A549 (cell line): ENCODE data around the gene TECR. TPM values are rescaled to one million over a fixed set of nuclear protein-coding genes. Genes with fewer than 3 reads are reported as not detected.
"Not testable (repeated sequence)": the region's sequence is repeated elsewhere in the genome, so short reads cannot be mapped to it uniquely, and the experiment has no call there.

Experiments
- ATAC-seq, 2 experiments: fragments of 200-7000 bp in 1 of 2; fragments of >200 bp in 1 of 2; cut with Nextera tagmentation in 1 of 2; cut with Tn5 transposase in 1 of 2; 3 replicates each; pipeline versions ENCODE4 v1.8.0 to v1.9.1; 2018 to 2020; ENCODE audit warnings: mild to moderate bottlenecking in 1 of 2, moderate library complexity in 1 of 2
- CTCF ChIA-PET: fragments of 300-600 bp; sonication (Branson Sonifier 250); formaldehyde crosslinking; extraction: SDS; loops from one replicate; lab custom pipeline; 2021; ENCODE audit warnings: antibody characterized with exemption, inconsistent platforms; lab: Yijun Ruan, JAX
- POLR2A ChIA-PET: fragments of 350-600 bp; formaldehyde crosslinking; extraction: SDS; loops from one replicate; lab custom pipeline; 2021; ENCODE audit warnings: antibody characterized with exemption, inconsistent platforms; lab: Yijun Ruan, JAX
- DNase-seq, 2 experiments: peaks; one replicate each; pipeline versions ENCODE4 v3.0.0 to v3.0.0-alpha.2; 2011 to 2016; ENCODE audit warnings: low read depth in 1 of 2, low spot score in 1 of 2
- FAIRE-seq: peaks from 2 replicates; lab custom pipeline; 2011; peaks lifted over from hg19 to GRCh38; lab: Jason Lieb, UNC
- H3K27ac ChIP-seq, 2 experiments: fragments of >200 bp; sonication (Bioruptor Twin); formaldehyde crosslinking; 3 replicates each; pipeline ENCODE4 v1.5.1; 2016 to 2017
- H3K4me1 ChIP-seq: fragments of >200 bp; sonication (Bioruptor Twin); formaldehyde crosslinking; 3 replicates; pipeline ENCODE4 v1.6.1; 2016
- H3K4me2 ChIP-seq: fragments of >200 bp; sonication (Bioruptor Twin); formaldehyde crosslinking; 3 replicates; pipeline ENCODE4 v1.6.1; 2016
- H3K4me3 ChIP-seq: fragments of >200 bp; sonication (Bioruptor Twin); formaldehyde crosslinking; 3 replicates; pipeline ENCODE4 v1.5.1; 2016
- H3K9me3 ChIP-seq: fragments of >200 bp; sonication (Bioruptor Twin); formaldehyde crosslinking; 3 replicates; pipeline ENCODE4 v1.6.1; 2016
- CEBPB ChIP-seq, 2 experiments: fragments of >200 bp in 1 of 2; sonication (Bioruptor Twin) in 1 of 2; formaldehyde crosslinking in 1 of 2; IDR thresholded peaks; 2 replicates each; pipeline ENCODE4 v1.6.1; 2012 to 2016
- EHMT2 ChIP-seq: fragments of 200-600 bp; sonication (generic); IDR thresholded peaks from 2 replicates; pipeline ENCODE4 v1.6.1; 2016; ENCODE audit warnings: antibody characterized with exemption, low read depth, mild to moderate bottlenecking, moderate library complexity
- GATA3 ChIP-seq: IDR thresholded peaks from 2 replicates; pipeline ENCODE4 v1.6.1; 2012; ENCODE audit warnings: borderline replicate concordance
- HOXB5 ChIP-seq: fragments of 250-450 bp; sonication (Bioruptor Pico); IDR thresholded peaks from 2 replicates; pipeline ENCODE4 v1.5.0; 2020; ENCODE audit warnings: mild to moderate bottlenecking, moderate library complexity
- JUNB ChIP-seq: fragments of >200 bp; sonication (Bioruptor Twin); formaldehyde crosslinking; IDR thresholded peaks from 2 replicates; pipeline ENCODE4 v1.6.1; 2016
- MAFK ChIP-seq: fragments of 450-650 bp; IDR thresholded peaks from 2 replicates; pipeline ENCODE4 v1.6.1; 2014; ENCODE audit not compliant: partially characterized antibody
- MYC ChIP-seq: IDR thresholded peaks from 2 replicates; pipeline ENCODE4 v1.6.1; 2012; ENCODE audit warnings: mild to moderate bottlenecking, inconsistent platforms, low read length, improper control_type of control experiment, borderline replicate concordance
- POLR2AphosphoS2 ChIP-seq: conservative IDR thresholded peaks from 2 replicates; pipeline ENCODE4 v1.6.1; 2012; ENCODE audit warnings: low read length, improper control_type of control experiment, inconsistent platforms
- RARB ChIP-seq: fragments of 250-450 bp; sonication (Bioruptor Pico); IDR thresholded peaks from 2 replicates; pipeline ENCODE4 v1.8.0; 2021; ENCODE audit warnings: mild to moderate bottlenecking, moderate library complexity
- WGBS: methylation state at CpG from one replicate; pipeline ENCODE4 v1.1.6; 2017; ENCODE audit errors: missing lambda C conversion rate; 5-methylcytosine and 5-hydroxymethylcytosine counted together
- polyA plus RNA-seq, 4 experiments: library from polyadenylated mRNA; depleted of rRNA in 3 of 4; stranded (reverse); fragments of >200 nt; fragmentation: RNase III in 1 of 4; extraction: RNeasy Plus Mini Kit Qiagen cat#74134 plus additional on column Dnase treatment in 1 of 4; gene quantifications; 2 replicates in 3 of 4; 3 replicates in 1 of 4; pipeline ENCODE4 v1.2.3, GENCODE V29; 2011 to 2017
- TF ChIP-seq, protein P1 (sequence below): fragments of 150-350 bp; IDR thresholded peaks from 2 replicates; pipeline ENCODE4 v1.6.1; 2014; ENCODE audit warnings: low read depth, mild to moderate bottlenecking, low read length
- TF ChIP-seq, protein P2 (sequence below): IDR thresholded peaks from 2 replicates; pipeline ENCODE4 v1.6.1; 2012
- TF ChIP-seq, protein P3 (sequence below): fragments of 250-450 bp; sonication (Bioruptor Pico); IDR thresholded peaks from 2 replicates; pipeline ENCODE4 v1.5.0; 2021; ENCODE audit warnings: mild to moderate bottlenecking, moderate library complexity, borderline replicate concordance

The TECR gene
- polyA plus RNA-seq, 2 of the 4 experiments (the other 2 are of a cell fraction): 87.7 to 139 TPM

DNA sequence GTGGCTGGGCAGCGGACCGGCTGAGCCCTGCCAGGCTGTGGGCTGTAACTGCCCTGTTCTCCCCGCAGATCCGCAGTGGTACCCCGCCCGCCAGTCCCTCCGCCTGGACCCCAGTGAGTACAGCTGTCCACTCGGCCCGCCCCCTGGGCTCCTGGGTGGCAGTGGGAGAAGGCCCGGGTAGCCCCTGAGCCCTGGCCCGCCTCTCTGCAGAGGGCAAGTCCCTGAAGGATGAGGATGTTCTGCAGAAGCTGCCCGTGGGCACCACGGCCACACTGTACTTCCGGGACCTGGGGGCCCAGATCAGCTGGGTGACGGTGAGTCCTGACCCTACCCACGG, 34.2 kb downstream of the TECR start:
- Histone ChIP-seq H3K4me2 (no peak overlapping the region), H3K9me3 (no peaks in the 10 kb centered on the region), H3K4me3 (no peak overlapping the region), H3K4me1 (no peaks in the 10 kb centered on the region), H3K27ac (no peak overlapping the region)
- ATAC-seq (no peak), DNase-seq (no peak), FAIRE-seq (no peak)
- ChIA-PET POLR2A (no interaction called here), CTCF (interaction anchor here (0.5 to 2.4 kb wide), 2 partner anchors 9 to 527 kb away, joined by 4 to 7 read pairs; partner anchors contain the start of gene NDUFB7)
- WGBS: 95% methylated on average over 9 of the region's 16 CpGs
- TF ChIP-seq JUNB (no peak), MYC (no peak), GATA3 (no peak)
- TF ChIP-seq, protein P1, sequence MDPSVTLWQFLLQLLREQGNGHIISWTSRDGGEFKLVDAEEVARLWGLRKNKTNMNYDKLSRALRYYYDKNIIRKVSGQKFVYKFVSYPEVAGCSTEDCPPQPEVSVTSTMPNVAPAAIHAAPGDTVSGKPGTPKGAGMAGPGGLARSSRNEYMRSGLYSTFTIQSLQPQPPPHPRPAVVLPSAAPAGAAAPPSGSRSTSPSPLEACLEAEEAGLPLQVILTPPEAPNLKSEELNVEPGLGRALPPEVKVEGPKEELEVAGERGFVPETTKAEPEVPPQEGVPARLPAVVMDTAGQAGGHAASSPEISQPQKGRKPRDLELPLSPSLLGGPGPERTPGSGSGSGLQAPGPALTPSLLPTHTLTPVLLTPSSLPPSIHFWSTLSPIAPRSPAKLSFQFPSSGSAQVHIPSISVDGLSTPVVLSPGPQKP: no peak
- TF ChIP-seq, protein P2, sequence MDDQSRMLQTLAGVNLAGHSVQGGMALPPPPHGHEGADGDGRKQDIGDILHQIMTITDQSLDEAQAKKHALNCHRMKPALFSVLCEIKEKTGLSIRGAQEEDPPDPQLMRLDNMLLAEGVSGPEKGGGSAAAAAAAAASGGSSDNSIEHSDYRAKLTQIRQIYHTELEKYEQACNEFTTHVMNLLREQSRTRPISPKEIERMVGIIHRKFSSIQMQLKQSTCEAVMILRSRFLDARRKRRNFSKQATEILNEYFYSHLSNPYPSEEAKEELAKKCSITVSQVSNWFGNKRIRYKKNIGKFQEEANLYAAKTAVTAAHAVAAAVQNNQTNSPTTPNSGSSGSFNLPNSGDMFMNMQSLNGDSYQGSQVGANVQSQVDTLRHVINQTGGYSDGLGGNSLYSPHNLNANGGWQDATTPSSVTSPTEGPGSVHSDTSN: no peak

DNA sequence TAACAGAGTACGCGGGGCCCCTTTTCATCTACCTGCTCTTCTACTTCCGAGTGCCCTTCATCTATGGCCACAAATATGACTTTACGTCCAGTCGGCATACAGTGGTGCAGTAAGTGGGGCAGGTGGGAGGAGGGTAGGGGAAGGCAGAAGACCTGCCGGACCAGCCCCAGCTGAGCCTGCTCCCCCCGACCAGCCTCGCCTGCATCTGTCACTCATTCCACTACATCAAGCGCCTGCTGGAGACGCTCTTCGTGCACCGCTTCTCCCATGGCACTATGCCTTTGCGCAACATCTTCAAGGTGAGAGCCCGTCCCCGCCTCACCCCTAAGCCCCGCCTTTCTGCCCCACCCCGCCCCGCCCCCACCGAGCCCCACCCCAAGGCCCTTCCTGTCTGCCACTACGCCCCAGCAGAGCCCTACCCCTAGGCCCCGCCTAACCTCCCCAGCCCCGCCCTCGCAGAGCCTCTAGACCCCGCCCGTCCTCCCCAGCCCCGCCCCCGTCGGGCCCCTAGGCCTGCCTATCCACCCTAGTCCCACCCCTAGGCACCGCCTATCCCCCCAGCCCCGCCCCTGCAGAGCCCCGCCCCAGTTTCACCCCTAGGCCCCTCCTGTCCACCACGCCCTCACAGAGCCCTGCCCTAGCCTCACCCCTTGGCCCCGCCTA, 34.7 kb downstream of the TECR start:
- H3K9me3 ChIP-seq: no peaks in the 10 kb centered on the region

DNA sequence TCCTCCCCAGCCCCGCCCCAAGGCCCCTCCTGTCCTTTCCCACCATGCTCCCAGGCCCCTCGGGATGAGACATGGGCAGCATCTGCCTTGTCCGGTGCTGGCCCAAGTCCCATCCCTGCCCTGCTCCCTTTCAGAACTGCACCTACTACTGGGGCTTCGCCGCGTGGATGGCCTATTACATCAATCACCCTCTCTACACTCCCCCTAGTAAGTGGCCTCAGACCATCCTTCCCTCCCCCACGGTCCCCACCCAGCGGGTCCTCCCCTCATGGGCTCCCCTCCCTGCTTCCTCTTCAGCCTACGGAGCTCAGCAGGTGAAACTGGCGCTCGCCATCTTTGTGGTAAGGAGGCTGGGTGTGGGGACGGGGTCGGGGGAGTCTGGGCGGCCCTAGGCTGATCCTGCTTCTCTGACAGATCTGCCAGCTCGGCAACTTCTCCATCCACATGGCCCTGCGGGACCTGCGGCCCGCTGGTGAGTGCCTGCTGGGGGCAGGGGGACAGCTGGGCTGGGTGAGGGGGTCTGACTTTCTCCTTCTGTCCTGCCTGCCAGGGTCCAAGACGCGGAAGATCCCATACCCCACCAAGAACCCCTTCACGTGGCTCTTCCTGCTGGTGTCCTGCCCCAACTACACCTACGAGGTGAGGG, 35.4 kb downstream of the TECR start:
- FAIRE-seq, H3K4me2 ChIP-seq, H3K9me3 ChIP-seq, H3K27ac ChIP-seq, H3K4me3 ChIP-seq, POLR2A ChIA-PET, H3K4me1 ChIP-seq, DNase-seq: not testable (repeated sequence)
- TF ChIP-seq MAFK: peak; percentile 38
- 0 out of 6 replicates have a peak, but pooled peaks of 1 of the 2 experiments have one; percentile 4 for ATAC-seq
- 91% methylated on average over 10 of the region's 22 CpGs for WGBS
- CTCF ChIA-PET: interaction anchor here (8.3 kb wide), 1 partner anchor 8 kb away, joined by 39 read pairs; no protein-coding TSS in a partner anchor

More for the DNA sequence above, 34.7 kb downstream of the TECR start:
- ChIA-PET CTCF (interaction anchor here (0.5 to 8.3 kb wide), 3 partner anchors 8 to 526 kb away, joined by 4 to 39 read pairs (median 7); partner anchors contain the start of gene NDUFB7), POLR2A (no interaction called here)
- H3K4me1 ChIP-seq: no peaks in the 10 kb centered on the region
- no peak overlapping the region for H3K27ac ChIP-seq
- DNase-seq: peak; percentile 11 to 79
- WGBS: 90% methylated on average over 14 of the region's 33 CpGs
- no peak overlapping the region for H3K4me2 ChIP-seq
- peak; percentile 20 to 76; a peak in 4 of 6 replicates for ATAC-seq
- no peak overlapping the region for H3K4me3 ChIP-seq
- no peak for FAIRE-seq
- no peak for TF ChIP-seq RARB
- TF ChIP-seq CEBPB (IDR thresholded peaks at IDR 0.05): peak in 1 of 2 experiments; percentile 31; a peak in 1 of 4 replicates
- no peak for TF ChIP-seq EHMT2
- TF ChIP-seq, protein P3, sequence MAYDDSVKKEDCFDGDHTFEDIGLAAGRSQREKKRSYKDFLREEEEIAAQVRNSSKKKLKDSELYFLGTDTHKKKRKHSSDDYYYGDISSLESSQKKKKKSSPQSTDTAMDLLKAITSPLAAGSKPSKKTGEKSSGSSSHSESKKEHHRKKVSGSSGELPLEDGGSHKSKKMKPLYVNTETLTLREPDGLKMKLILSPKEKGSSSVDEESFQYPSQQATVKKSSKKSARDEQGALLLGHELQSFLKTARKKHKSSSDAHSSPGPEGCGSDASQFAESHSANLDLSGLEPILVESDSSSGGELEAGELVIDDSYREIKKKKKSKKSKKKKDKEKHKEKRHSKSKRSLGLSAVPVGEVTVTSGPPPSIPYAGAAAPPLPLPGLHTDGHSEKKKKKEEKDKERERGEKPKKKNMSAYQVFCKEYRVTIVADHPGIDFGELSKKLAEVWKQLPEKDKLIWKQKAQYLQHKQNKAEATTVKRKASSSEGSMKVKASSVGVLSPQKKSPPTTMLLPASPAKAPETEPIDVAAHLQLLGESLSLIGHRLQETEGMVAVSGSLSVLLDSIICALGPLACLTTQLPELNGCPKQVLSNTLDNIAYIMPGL (CRISPR knock-in tag): no peak
- TF ChIP-seq, all 56 proteins: peak for 1

DNA sequence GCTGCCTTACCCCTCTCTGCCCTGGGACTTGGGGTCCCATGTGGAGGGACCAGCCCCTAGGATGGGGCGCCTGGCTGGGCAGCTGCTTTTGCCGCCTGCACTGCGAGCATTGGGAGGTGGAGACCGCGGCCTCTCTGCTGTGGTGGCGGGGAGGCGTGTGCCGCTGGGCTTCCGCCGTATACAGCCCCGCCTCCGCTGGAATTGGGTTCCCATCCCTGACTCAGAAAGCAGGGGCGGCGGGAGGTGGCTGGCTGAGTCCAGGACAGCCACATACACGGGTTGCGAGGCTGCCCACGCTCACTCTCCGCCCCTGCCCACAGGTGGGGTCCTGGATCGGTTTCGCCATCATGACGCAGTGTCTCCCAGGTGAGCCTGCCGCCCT, 35.9 kb downstream of the TECR start:
- no peak overlapping the region for H3K4me2 ChIP-seq
- FAIRE-seq: no peak
- no peak overlapping the region for H3K27ac ChIP-seq
- ChIA-PET CTCF (interaction anchor here (8.3 kb wide), 1 partner anchor 9 kb away, joined by 39 read pairs; no protein-coding TSS in a partner anchor), POLR2A (no interaction called here)
- no peak for DNase-seq
- no peaks in the 10 kb centered on the region for H3K9me3 ChIP-seq
- TF ChIP-seq HOXB5 (CRISPR knock-in tag) (no peak), MYC (no peak), POLR2AphosphoS2 (no peak)
- TF ChIP-seq, protein P2: no peak
- H3K4me1 ChIP-seq: no peaks in the 10 kb centered on the region
- no peak overlapping the region for H3K4me3 ChIP-seq
- WGBS: 100% methylated on average over 1 of the region's 22 CpGs
- ATAC-seq: no peak
